Measurements from ENCODE around the gene SINHCAF.
A peak's percentile ranks its signal among the peaks of the same experiment; 100 is the strongest.
"Not testable (repeated sequence)": the region's sequence is repeated elsewhere in the genome, so short reads cannot be mapped to it uniquely, and the experiment has no call there.

SINHCAF gene, protein sequence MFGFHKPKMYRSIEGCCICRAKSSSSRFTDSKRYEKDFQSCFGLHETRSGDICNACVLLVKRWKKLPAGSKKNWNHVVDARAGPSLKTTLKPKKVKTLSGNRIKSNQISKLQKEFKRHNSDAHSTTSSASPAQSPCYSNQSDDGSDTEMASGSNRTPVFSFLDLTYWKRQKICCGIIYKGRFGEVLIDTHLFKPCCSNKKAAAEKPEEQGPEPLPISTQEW

DNA sequence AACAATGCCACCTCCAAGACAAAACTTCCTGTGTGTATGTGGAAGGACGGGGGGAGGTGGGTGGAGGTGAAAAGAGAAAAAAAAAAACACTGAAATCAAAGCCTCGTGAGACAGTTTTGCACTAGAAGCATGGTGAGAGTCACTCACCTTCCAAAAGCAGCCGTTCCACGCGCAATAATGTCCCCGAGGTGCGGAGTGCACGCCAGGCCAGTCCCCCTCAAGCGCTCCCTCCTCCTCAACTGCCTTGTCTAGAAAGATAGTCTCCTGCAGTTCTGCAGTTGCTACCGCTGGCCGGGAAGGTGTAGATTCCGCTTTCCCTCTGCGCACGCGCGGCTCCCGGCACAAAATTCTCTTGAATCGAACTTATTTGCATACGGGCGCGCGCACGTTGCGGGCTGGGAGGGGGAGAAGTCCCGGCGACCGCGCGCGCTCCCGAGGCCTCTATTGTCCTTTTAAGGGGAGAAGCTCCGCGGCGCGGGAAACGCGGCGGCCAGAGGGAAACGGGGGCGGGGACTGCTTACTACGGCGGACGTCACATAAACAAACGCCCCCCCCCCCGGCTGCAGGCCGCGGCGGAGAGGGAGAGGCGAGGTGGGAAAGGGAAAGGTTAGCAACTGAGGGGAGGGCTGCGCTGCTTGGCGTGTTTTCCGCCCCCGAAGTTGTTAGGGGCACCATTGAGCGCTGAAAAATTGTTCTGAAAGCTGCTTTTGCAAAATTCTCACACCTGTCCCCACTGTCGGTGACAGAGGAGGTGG is at the start of gene SINHCAF:
Gene SINHCAF, minus strand, starts transcription at position 274 of the 755 bp plus-strand sequence. CDS start 27,946 bp downstream, outside the sequence.
- H3K36me3 ChIP-seq (ENCODE audit: control insufficient read depth in 1 of 2, insufficient read depth in 2 of 2, low read length in 2 of 2) = no peaks in the 10 kb centered on the region
- H3K4me1 ChIP-seq (ENCODE audit: control insufficient read depth in 1 of 2, insufficient read depth in 2 of 2, low read length in 2 of 2) = peaks cover 0 to 7% of the 10 kb centered on the region in 2 donors
- H3K4me3 ChIP-seq (ENCODE audit: low read depth in 1 of 2, low read length in 2 of 2) = peak within 1 kb of the TSS; percentile 85 to 96
- H3K27me3 ChIP-seq (ENCODE audit: low read depth, low read length) = no peaks in the 10 kb centered on the region
- H3K27ac ChIP-seq (ENCODE audit: low read length) = peak within 1 kb of the TSS; percentile 93
- no peaks in the 10 kb centered on the region for H3K9me3 ChIP-seq (ENCODE audit: control insufficient read depth in 1 of 2, low read length in 2 of 2)

DNA sequence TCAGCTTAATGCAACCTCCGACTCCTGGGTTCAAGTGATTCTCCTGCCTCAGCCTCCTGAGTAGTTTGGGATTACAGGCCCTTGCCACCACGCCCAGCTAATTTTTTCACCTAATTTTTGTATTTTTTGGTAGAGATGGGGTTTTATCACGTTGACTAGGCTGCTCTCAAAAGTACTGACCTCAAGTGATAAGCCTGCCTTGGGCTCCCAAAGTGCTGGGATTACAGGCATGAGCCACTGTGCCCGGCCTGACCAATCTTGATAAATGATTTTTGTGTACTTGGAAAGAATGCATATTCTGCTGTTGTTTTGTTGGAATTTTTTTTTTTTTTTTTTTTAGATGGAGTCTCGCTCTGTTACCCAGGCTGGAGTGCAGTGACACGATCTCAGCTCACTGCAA is 49.5 kb upstream of the SINHCAF start:
- H3K4me3 ChIP-seq (ENCODE audit: low read depth in 1 of 2, low read length in 2 of 2); H3K36me3 ChIP-seq (ENCODE audit: control insufficient read depth in 1 of 2, insufficient read depth in 2 of 2, low read length in 2 of 2); H3K27me3 ChIP-seq (ENCODE audit: low read depth, low read length); H3K4me1 ChIP-seq (ENCODE audit: control insufficient read depth in 1 of 2, insufficient read depth in 2 of 2, low read length in 2 of 2); H3K27ac ChIP-seq (ENCODE audit: low read length); H3K9me3 ChIP-seq (ENCODE audit: control insufficient read depth in 1 of 2, low read length in 2 of 2): not testable (repeated sequence)

DNA sequence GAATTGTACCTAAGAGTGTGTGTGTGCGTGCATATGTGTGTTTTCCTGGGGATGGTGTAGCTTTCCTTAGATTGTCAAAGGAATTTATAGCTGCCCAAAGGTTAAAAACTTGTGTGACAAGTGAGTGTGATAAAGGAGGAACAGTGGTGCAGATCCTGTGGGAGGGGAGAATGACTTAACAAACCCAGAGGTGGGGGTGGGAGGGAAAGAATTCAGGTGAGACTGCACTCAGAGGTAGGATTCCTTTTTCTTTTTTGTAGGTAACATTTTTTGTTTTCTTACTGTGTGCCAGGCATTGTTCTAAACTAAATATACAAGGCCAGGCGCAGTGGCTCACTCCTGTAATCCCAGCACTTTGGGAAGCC is 45.3 kb upstream of the SINHCAF start:
- no peak overlapping the region for H3K4me3 ChIP-seq (ENCODE audit: low read depth in 1 of 2, low read length in 2 of 2)

DNA sequence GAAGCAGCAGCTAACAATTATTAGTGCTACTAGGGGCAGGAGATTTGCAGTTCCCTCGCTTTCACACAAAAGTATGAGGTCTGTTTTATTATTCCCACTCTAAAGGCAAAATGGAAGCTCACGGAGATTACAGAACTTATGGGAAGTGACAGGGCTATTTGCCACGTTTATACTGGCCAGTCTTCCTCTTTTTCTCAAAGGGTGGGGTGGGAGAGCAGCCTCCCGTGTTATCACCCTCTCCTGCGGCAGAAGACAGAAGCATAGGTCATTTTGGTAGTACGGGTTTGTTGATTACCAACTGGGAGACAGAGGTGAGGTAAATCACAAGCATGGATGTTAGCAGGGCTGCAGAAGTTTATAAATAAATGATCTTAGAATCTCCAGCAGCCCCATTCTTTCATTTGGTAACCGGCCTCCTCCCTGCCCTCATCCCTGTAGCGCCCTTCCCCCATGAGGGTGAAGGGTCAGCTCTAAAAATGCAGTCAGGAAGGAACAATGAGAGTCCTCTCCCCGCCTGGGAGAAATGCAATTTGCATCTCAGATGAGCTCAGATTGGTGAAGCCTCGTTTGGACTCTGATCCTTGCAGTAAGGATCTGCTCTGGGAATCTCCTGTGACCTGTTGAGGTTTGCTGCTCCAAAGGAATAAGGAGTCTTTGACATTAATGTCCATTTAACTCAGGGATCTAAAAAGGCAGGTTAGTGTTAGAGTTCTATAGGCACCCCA is 44.7 kb upstream of the SINHCAF start:
- Histone ChIP-seq H3K27ac (ENCODE audit: low read length) (no peak overlapping the region), H3K9me3 (ENCODE audit: control insufficient read depth in 1 of 2, low read length in 2 of 2) (no peaks in the 10 kb centered on the region), H3K36me3 (ENCODE audit: control insufficient read depth in 1 of 2, insufficient read depth in 2 of 2, low read length in 2 of 2) (no peaks in the 10 kb centered on the region), H3K4me3 (ENCODE audit: low read depth in 1 of 2, low read length in 2 of 2) (peak overlapping the region; percentile 30 to 44), H3K27me3 (ENCODE audit: low read depth, low read length) (no peaks in the 10 kb centered on the region), H3K4me1 (ENCODE audit: control insufficient read depth in 1 of 2, insufficient read depth in 2 of 2, low read length in 2 of 2) (no peaks in the 10 kb centered on the region)

More for the DNA sequence above, 45.3 kb upstream of the SINHCAF start:
- Histone ChIP-seq H3K9me3 (ENCODE audit: control insufficient read depth in 1 of 2, low read length in 2 of 2) (no peaks in the 10 kb centered on the region), H3K27ac (ENCODE audit: low read length) (no peak overlapping the region), H3K36me3 (ENCODE audit: control insufficient read depth in 1 of 2, insufficient read depth in 2 of 2, low read length in 2 of 2) (no peaks in the 10 kb centered on the region), H3K4me1 (ENCODE audit: control insufficient read depth in 1 of 2, insufficient read depth in 2 of 2, low read length in 2 of 2) (no peaks in the 10 kb centered on the region), H3K27me3 (ENCODE audit: low read depth, low read length) (no peaks in the 10 kb centered on the region)

DNA sequence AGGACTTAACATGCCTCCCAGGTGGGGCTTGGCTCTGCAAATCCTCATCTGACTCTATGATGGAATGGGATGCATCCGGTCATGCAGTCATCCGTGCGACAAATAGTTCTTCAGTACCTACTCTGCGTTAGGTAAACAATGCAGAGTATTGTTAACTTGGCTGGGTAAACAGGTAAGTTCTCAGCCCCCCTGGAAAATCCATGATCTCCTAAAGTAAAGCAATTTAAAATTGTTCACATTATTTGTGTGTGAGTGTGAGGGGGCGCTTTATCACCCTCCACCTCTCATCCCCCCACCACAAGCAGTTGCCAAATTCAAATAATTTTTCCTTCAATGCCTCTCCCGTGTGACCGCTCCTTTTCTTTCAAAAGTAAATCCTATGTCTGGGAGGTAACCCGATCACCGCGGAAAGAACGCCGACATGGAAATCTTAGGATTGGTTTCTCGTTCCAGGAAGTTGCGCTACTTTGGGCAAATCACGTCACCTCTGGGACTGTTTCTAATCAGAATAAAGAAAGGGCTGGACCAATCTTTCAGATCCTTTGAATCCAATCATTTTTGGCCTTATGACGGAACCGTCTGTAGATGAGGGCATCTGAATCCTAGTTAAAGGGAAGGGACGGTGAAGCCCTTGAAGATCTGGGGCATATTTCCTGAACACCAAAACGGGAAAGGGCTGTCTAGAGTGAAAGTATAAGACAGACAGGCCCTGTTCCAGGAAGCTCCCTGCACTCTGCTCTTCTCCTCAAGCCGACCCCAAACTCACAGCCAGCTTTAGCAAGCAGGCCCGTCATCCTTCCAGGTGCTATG is 44.0 kb upstream of the SINHCAF start:
- H3K27me3 ChIP-seq (ENCODE audit: low read depth, low read length) = no peaks in the 10 kb centered on the region
- no peaks in the 10 kb centered on the region for H3K36me3 ChIP-seq (ENCODE audit: control insufficient read depth in 1 of 2, insufficient read depth in 2 of 2, low read length in 2 of 2)
- H3K4me1 ChIP-seq (ENCODE audit: control insufficient read depth in 1 of 2, insufficient read depth in 2 of 2, low read length in 2 of 2) = no peaks in the 10 kb centered on the region
- H3K27ac ChIP-seq (ENCODE audit: low read length) = no peak overlapping the region
- no peaks in the 10 kb centered on the region for H3K9me3 ChIP-seq (ENCODE audit: control insufficient read depth in 1 of 2, low read length in 2 of 2)
- peak overlapping the region; percentile 30 to 44 for H3K4me3 ChIP-seq (ENCODE audit: low read depth in 1 of 2, low read length in 2 of 2)

DNA sequence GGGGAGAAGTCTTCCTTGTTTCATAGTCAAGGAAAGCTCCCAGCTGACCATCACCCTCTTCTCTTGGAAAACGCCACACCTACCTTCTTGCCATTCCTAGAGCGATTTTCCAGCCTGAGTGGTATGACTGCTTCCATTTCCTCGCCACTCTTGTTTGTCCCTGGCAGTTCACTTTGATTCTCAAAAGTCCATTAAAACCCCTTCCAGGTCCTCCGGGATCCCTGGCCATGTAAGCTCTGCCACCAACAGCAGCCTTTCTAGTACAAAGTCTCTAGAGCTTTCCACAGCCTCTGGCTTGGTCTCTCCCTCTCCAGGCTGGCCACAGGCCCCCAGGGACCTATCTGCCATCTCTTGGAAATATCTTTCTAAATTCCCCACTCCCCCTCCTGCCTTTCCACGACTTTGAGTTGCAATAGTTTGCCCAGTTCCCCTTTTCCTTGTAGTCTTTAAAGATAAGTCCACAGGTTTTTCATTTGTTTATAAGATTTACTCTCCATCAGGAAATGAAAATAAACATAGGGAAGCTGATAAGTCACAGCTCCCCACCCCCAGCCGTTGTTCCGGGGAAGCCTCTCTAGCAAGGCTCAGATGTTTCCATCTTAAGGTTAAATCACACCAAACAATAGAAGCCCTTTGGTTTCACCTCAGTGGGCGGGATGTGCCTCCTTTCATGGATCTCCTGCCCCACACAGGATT is 42.9 kb upstream of the SINHCAF start:
- H3K36me3 ChIP-seq (ENCODE audit: control insufficient read depth in 1 of 2, insufficient read depth in 2 of 2, low read length in 2 of 2) = no peaks in the 10 kb centered on the region
- H3K4me1 ChIP-seq (ENCODE audit: control insufficient read depth in 1 of 2, insufficient read depth in 2 of 2, low read length in 2 of 2) = no peaks in the 10 kb centered on the region
- no peaks in the 10 kb centered on the region for H3K27me3 ChIP-seq (ENCODE audit: low read depth, low read length)
- no peak overlapping the region for H3K27ac ChIP-seq (ENCODE audit: low read length)
- H3K9me3 ChIP-seq (ENCODE audit: control insufficient read depth in 1 of 2, low read length in 2 of 2) = no peaks in the 10 kb centered on the region
- H3K4me3 ChIP-seq (ENCODE audit: low read depth in 1 of 2, low read length in 2 of 2) = no peak overlapping the region

DNA sequence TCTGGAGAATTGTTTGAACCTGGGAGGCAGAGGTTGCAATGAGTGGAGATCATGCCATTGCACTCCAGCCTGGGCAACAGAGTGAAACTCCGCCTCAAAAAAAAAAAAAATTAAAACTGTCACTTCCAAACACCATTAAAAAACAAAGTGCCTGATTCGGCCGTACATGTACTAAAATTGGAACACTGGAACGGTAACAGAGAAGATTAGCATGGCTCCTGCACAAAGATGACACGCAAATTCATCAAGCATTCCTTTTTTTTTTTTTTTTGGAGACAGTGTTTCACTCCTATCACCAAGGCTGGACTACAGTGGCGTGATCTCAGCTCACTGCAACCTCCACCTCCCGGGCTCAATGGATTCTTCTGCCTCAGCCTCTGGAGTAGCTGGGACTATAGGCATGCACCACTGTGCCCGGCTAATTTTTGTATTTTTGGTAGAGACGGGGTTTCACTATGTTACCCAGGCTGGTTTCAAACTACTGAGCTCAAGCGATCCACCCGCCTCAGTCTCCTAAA is 40.2 kb upstream of the SINHCAF start:
- Histone ChIP-seq H3K36me3 (ENCODE audit: control insufficient read depth in 1 of 2, insufficient read depth in 2 of 2, low read length in 2 of 2) (no peaks in the 10 kb centered on the region), H3K27ac (ENCODE audit: low read length) (no peak overlapping the region), H3K27me3 (ENCODE audit: low read depth, low read length) (no peaks in the 10 kb centered on the region), H3K4me1 (ENCODE audit: control insufficient read depth in 1 of 2, insufficient read depth in 2 of 2, low read length in 2 of 2) (no peaks in the 10 kb centered on the region), H3K9me3 (ENCODE audit: control insufficient read depth in 1 of 2, low read length in 2 of 2) (no peaks in the 10 kb centered on the region), H3K4me3 (ENCODE audit: low read depth in 1 of 2, low read length in 2 of 2) (no peak overlapping the region)

DNA sequence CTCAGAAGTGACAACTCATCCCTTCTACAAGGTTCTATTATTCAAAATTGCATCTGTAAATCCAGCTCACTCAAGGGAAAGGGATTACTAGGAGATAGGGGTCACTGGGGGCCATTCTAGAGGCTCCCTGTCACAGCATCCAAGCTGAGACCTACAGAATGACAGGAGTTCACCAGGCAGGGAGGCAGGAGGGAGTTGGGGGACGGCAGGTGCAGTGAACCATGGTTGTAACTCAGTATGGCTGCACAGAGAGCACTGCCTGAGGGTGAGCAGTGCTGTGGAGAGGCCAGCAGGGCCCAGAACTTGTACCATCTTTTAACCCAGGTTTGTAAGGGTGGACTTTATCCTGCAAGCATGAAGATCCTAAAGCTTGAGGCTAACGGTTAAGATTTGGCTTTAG is 37.9 kb upstream of the SINHCAF start:
- no peak overlapping the region for H3K27ac ChIP-seq (ENCODE audit: low read length)
- no peak overlapping the region for H3K4me3 ChIP-seq (ENCODE audit: low read depth in 1 of 2, low read length in 2 of 2)
- no peaks in the 10 kb centered on the region for H3K4me1 ChIP-seq (ENCODE audit: control insufficient read depth in 1 of 2, insufficient read depth in 2 of 2, low read length in 2 of 2)
- no peaks in the 10 kb centered on the region for H3K27me3 ChIP-seq (ENCODE audit: low read depth, low read length)
- no peaks in the 10 kb centered on the region for H3K36me3 ChIP-seq (ENCODE audit: control insufficient read depth in 1 of 2, insufficient read depth in 2 of 2, low read length in 2 of 2)
- H3K9me3 ChIP-seq (ENCODE audit: control insufficient read depth in 1 of 2, low read length in 2 of 2) = no peaks in the 10 kb centered on the region

DNA sequence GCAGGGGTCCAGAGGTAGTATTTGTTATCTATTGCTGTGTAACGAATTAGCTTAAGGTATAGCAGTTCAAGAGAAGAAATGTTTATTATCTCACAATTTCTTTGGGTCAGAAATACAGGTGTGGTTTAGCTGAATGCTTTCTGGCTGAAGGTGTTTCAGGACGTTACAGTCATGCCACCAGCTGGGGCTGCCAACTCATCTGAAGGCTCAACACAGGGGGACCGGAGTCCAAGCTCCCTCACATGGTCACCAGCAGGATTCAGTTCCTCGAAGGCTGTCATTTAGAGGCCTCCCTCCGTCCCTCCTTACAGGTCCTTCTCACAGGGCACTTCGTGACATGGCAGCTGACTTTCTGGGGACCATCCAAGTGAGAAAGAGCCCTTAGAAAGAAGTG is 37.5 kb upstream of the SINHCAF start:
- no peak overlapping the region for H3K4me3 ChIP-seq (ENCODE audit: low read depth in 1 of 2, low read length in 2 of 2)
- H3K4me1 ChIP-seq (ENCODE audit: control insufficient read depth in 1 of 2, insufficient read depth in 2 of 2, low read length in 2 of 2) = no peaks in the 10 kb centered on the region
- peak overlapping the region; percentile 27 for H3K27ac ChIP-seq (ENCODE audit: low read length)
- H3K27me3 ChIP-seq (ENCODE audit: low read depth, low read length) = no peaks in the 10 kb centered on the region
- no peaks in the 10 kb centered on the region for H3K9me3 ChIP-seq (ENCODE audit: control insufficient read depth in 1 of 2, low read length in 2 of 2)
- H3K36me3 ChIP-seq (ENCODE audit: control insufficient read depth in 1 of 2, insufficient read depth in 2 of 2, low read length in 2 of 2) = no peaks in the 10 kb centered on the region

DNA sequence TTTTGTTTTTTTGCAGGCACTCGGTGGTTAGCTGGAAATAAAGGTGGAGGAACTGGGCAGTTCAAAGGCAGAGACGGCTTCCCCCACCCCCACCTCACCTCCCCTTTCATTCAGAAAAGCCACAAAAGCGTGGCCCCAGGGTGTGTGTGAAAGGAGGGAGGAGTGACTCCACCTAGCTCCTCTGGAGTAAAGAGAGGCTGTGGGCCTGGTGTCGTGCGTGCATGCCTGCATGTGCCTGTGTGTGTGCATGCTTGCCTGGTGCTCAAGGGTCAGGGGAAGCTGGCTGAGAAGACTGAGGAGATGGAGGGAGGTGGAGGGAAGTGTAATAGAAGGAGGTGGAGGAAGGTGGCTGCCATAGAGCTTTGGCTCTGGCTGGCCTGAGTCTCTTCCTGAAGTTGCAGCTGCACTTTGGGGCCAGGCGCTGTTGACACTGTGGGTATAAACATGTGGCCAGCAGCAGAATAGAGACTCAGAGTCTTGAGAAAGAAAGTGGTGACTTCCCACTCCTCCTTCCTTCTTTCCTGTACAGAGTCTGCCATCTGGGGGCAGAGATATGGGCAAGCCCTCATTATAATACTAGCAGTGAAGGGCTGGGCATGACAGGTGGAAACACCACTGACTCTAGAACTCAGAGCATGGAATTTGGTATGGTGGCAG is 36.9 kb upstream of the SINHCAF start:
- no peaks in the 10 kb centered on the region for H3K4me1 ChIP-seq (ENCODE audit: control insufficient read depth in 1 of 2, insufficient read depth in 2 of 2, low read length in 2 of 2)
- H3K9me3 ChIP-seq (ENCODE audit: control insufficient read depth in 1 of 2, low read length in 2 of 2) = no peaks in the 10 kb centered on the region
- no peaks in the 10 kb centered on the region for H3K27me3 ChIP-seq (ENCODE audit: low read depth, low read length)
- no peaks in the 10 kb centered on the region for H3K36me3 ChIP-seq (ENCODE audit: control insufficient read depth in 1 of 2, insufficient read depth in 2 of 2, low read length in 2 of 2)
- H3K27ac ChIP-seq (ENCODE audit: low read length) = peak overlapping the region; percentile 27
- H3K4me3 ChIP-seq (ENCODE audit: low read depth in 1 of 2, low read length in 2 of 2) = peak overlapping the region in 1 of 2 donors; percentile 16
